VCaP (cell line): ENCODE results near the gene GAL3ST3.

Source experiments
- H3K27ac ChIP-seq: fragments of 450-650 bp; 2 replicates; pipeline ENCODE4 v1.5.1; 2017
- TF ChIP-seq, protein P1 (sequence below): fragments of 450-650 bp; conservative IDR thresholded peaks from 2 replicates; pipeline ENCODE4 v1.5.1; 2017; ENCODE audit warnings: mild to moderate bottlenecking, moderate library complexity

Gene GAL3ST3

DNA sequence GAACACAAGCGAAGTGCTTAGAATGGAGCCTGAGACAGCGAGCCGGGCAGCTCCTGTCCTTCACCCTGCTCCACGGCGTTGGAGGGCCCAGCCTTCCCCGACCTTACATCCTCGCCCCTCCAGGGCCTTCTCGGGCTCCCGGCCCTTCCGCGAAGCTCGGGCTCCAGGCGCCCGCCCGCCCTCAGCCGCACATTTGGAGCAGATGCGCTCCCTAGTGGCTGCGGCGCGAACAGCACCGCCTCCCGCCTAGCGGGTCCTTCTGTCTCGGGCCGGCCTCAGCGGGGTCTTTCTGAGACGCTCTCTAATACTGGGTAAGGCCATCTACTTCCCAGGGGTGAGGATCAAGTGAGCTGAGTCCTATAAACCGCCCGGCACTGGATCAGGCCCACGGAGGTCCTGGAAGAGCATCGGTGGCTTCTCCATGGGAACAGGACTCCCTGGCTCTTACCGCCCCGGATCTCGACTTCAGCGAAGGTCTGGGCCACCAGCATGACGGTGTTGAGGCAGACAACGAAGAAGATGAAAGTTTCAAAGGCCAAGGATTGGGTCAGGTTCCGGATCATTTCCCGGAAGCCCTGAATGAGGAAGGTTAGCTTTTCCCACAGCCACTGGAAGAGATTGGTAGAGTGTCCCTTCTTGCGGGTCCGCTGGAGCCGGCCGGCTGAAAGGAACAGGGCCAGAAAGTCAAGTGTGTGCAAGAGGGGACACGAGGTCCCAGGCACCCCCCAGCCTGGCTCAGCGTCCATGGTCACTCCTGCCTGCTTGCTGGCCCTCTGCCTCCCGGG is 26.4 kb downstream of the GAL3ST3 start:
- peak overlapping the region; percentile 20; the same call in 1 of the 2 replicates for H3K27ac ChIP-seq
- TF ChIP-seq, protein P1, sequence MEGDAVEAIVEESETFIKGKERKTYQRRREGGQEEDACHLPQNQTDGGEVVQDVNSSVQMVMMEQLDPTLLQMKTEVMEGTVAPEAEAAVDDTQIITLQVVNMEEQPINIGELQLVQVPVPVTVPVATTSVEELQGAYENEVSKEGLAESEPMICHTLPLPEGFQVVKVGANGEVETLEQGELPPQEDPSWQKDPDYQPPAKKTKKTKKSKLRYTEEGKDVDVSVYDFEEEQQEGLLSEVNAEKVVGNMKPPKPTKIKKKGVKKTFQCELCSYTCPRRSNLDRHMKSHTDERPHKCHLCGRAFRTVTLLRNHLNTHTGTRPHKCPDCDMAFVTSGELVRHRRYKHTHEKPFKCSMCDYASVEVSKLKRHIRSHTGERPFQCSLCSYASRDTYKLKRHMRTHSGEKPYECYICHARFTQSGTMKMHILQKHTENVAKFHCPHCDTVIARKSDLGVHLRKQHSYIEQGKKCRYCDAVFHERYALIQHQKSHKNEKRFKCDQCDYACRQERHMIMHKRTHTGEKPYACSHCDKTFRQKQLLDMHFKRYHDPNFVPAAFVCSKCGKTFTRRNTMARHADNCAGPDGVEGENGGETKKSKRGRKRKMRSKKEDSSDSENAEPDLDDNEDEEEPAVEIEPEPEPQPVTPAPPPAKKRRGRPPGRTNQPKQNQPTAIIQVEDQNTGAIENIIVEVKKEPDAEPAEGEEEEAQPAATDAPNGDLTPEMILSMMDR: peak; percentile 100

DNA sequence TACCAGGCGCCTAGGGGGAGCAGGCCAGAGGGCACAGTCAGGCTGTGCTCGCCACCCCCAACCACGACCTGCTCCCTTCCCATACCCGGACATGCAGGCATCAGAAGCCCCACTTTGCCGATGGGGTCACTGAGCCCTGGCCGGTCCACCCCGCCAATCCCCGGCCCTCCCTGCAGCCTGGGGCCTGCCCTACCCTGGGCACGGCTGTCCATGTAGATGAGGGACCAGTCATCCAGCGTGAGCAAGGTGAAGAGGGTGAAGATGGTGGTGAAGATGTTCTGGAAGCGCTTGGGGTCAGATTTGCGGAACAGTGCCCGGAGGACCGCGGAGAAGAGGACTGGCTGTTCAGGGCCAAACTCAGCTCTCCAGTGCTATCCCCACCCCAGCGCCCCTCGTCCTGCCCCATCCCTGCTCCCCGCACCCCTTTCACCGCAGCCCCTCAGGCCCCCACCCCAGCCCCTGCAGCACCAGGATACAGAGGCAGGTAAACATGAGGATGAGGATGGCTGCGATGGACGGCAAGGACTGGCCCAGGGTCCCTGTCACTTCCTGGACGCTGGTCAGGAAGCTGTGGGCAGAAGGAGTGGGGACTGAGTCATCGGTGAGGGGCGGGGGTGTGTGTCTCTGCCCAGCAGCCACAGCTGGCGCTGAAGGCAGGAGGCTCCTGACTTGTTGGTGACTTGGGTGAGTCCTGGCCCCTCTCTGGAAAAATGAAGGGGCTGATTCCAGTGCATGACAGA is 28.2 kb downstream of the GAL3ST3 start:
- TF ChIP-seq, protein P1: no peak
- H3K27ac ChIP-seq: no peak overlapping the region

DNA sequence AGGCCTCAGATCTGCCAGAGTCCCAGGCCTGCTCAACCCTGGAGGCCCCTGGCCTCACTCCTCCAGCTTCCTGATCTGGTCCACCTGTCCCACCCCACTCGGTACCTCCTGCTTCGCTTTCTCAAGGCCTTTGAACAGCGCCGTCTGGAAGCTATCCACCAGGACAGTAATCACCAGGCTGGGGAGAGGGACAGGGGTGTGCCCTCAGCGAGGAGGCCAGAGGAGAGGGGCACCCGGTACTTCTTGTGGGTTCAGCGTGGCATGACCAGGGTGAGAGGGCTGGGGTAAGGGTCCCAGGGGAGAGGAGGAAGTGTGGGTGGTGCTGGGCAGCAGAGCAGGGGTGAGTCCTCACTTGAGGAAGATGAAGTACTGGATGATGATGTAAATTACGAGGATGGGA is 28.7 kb downstream of the GAL3ST3 start:
- H3K27ac ChIP-seq: no peak overlapping the region
- TF ChIP-seq, protein P1: no peak

DNA sequence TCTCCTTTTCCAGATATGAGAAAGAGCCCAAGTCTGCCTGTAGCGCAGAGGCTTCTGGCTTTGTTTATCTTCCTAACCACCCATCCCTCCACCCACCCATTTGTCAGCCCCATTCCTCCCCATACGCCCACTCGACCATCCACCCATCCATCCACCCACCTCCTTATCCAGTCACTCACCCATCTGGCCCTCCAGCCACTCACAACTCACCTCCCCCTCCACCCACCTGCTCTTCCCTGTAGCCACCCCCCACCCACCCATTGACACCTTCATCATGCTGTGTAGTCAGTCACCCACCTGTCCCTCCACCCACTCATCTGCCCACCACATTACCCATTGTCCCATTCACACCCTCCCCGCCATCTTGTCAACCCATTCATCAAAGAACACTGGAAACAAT is 31.6 kb downstream of the GAL3ST3 start:
- TF ChIP-seq, protein P1: no peak
- H3K27ac ChIP-seq: no peak overlapping the region

DNA sequence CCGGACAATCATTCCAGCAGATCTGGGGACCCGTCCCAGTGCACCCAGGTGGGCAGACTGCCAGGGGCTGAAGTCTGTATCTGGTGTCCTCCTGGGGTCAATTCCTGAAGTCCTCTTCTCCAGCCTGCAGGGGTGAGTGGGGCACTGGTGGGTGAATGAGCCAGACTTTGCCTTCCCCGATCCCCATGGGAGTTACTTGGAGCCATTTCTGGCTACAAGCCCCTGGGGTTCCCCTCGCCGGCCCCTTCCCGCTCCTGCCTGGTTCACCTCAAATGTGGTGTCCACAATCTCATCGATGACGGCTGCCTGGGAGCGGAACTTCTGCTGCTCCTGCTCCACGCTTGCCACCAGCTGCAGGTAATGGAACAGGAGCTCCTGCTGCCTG is 32.2 kb downstream of the GAL3ST3 start:
- TF ChIP-seq, protein P1: no peak
- H3K27ac ChIP-seq: no peak overlapping the region

DNA sequence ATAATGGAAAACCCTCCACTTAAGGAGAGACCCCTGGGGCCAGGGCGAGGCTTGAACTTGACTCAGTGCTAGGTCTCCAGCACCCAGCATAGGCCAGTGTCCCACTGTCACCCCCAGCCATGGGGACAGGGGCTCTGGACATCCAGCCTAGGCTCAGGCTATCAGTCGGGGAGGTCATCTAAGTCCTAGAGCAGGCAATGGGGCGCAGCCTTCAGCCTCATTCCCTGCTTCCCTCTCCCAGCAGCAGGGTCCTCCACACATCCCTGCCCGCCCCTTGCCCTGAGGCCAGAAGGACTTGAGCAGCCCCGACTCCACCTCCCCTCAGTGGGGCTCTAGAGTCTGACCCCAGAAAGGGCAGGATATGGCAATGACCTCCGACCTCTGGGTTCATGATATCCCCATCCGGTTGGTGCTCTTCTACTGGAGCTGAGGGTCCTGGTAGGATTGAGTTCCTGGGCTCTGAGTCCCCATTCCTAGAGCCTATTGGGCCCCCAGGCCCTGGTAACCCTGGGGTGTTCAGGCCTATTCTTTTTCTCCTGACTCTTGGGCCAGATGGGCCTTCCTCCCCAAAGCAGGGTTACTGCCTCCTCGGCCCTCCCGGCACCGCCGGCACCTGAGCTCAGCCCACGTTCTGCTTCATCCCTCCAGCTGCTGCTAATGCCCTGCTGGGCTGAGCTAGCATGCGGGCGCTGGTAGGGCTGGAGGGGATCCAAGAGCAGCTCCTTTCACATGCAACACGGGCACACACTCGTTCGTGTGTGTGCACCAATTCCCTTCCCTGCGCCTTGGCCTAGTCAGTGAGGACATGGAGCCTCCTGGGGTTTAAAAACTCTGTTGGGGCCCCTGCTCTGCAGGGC is 32.8 kb downstream of the GAL3ST3 start:
- TF ChIP-seq, protein P1: no peak
- no peak overlapping the region for H3K27ac ChIP-seq

DNA sequence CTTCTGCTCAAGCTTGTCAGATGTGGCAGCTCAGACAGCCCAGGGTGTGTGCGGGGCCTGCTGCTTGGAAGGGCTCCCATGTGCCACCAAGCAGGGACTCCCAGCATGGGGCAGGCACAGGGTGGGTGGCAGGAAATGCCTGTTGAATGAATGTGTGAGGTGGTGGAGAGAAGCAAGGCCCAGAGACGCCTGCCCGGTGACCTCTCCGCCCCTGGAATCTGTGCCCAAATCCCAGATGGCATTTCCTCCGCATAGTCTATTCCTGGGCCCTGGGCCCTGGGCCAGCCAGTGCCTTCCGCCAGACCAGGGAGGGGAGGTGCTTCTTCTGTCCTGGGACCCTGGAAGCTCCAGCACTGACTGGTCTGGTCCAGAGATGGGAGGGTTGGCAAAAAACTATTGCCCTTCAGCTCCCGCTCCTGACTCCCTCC is 33.5 kb downstream of the GAL3ST3 start:
- H3K27ac ChIP-seq: peak overlapping the region; percentile 5; the same call in 1 of the 2 replicates

More for the DNA sequence above, 33.5 kb downstream of the GAL3ST3 start:
- TF ChIP-seq, protein P1: no peak
